ENCODE measurements around the gene RHOBTB3.

Gene RHOBTB3

GRCh38 chr5:95779611-95780010 lies 48.5 kb downstream of the RHOBTB3 start:
- no peak overlapping the region for H3K4me3 ChIP-seq (ENCODE audit: control insufficient read depth, low read depth, low read length)
- DNase-seq (ENCODE audit: low read depth) = peak; percentile 21
- TF ChIP-seq, protein P1, sequence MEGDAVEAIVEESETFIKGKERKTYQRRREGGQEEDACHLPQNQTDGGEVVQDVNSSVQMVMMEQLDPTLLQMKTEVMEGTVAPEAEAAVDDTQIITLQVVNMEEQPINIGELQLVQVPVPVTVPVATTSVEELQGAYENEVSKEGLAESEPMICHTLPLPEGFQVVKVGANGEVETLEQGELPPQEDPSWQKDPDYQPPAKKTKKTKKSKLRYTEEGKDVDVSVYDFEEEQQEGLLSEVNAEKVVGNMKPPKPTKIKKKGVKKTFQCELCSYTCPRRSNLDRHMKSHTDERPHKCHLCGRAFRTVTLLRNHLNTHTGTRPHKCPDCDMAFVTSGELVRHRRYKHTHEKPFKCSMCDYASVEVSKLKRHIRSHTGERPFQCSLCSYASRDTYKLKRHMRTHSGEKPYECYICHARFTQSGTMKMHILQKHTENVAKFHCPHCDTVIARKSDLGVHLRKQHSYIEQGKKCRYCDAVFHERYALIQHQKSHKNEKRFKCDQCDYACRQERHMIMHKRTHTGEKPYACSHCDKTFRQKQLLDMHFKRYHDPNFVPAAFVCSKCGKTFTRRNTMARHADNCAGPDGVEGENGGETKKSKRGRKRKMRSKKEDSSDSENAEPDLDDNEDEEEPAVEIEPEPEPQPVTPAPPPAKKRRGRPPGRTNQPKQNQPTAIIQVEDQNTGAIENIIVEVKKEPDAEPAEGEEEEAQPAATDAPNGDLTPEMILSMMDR (conservative IDR thresholded peaks at IDR 0.05; ENCODE audit: control insufficient read depth, insufficient read depth, low read depth, low read length) = no peak

DNA sequence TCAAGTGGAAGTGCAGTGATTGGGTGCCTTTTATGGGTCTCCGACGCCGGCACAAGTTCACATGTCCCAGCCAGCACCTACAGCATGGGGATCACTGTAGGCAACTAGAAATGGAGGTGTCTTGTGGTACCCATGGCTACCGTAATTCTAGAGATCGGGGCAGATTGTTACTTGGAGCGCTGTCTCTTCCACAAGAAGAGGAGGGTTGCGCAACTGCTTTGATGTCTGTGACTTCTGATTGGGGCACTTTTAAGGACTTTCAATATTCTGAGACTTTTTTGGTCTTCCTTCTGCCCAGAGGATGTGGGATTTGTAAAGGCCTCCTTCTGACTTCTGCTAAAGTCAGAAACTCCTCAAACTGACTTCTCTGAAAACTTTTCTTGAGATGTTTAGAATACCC lies 49.5 kb downstream of the RHOBTB3 start:
- DNase-seq (ENCODE audit: low read depth) = peak; percentile 21
- no peak overlapping the region for H3K4me3 ChIP-seq (ENCODE audit: control insufficient read depth, low read depth, low read length)
- TF ChIP-seq, protein P1 (conservative IDR thresholded peaks at IDR 0.05; ENCODE audit: control insufficient read depth, insufficient read depth, low read depth, low read length) = no peak

- H3K4me3 ChIP-seq (ENCODE audit: control insufficient read depth, low read depth, low read length) = no peak overlapping the region
- DNase-seq (ENCODE audit: low read depth) = peak; percentile 84
- TF ChIP-seq, protein P1 (conservative IDR thresholded peaks at IDR 0.05; ENCODE audit: control insufficient read depth, insufficient read depth, low read depth, low read length) = peak; percentile 90
Measured at GRCh38 chr5:95781101-95781583, 50.0 kb downstream of the RHOBTB3 start.

GRCh38 chr5:95782181-95782580 lies 51.0 kb downstream of the RHOBTB3 start:
- TF ChIP-seq, protein P1 (conservative IDR thresholded peaks at IDR 0.05; ENCODE audit: control insufficient read depth, insufficient read depth, low read depth, low read length) = no peak
- DNase-seq (ENCODE audit: low read depth) = no peak
- no peak overlapping the region for H3K4me3 ChIP-seq (ENCODE audit: control insufficient read depth, low read depth, low read length)

DNA sequence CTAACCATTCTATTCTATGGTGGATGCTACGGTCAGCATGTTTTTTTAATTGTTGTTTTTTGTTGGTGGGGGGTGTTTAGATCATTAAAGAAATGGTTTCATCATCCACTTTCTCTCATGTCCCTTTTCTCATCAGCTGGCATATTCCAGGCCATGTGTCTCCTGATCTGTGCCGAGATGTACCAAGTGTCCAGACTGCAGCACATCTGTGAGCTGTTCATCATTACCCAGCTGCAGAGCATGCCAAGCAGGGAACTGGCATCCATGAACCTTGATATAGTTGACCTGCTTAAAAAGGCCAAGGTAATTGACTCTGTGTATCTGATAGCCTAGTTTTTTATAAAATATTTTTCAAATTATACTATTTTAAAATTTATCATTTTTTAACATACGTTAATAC lies 52.5 kb downstream of the RHOBTB3 start:
- no peak overlapping the region for H3K4me3 ChIP-seq (ENCODE audit: control insufficient read depth, low read depth, low read length)
- no peak for DNase-seq (ENCODE audit: low read depth)
- TF ChIP-seq, protein P1 (conservative IDR thresholded peaks at IDR 0.05; ENCODE audit: control insufficient read depth, insufficient read depth, low read depth, low read length) = no peak

DNA sequence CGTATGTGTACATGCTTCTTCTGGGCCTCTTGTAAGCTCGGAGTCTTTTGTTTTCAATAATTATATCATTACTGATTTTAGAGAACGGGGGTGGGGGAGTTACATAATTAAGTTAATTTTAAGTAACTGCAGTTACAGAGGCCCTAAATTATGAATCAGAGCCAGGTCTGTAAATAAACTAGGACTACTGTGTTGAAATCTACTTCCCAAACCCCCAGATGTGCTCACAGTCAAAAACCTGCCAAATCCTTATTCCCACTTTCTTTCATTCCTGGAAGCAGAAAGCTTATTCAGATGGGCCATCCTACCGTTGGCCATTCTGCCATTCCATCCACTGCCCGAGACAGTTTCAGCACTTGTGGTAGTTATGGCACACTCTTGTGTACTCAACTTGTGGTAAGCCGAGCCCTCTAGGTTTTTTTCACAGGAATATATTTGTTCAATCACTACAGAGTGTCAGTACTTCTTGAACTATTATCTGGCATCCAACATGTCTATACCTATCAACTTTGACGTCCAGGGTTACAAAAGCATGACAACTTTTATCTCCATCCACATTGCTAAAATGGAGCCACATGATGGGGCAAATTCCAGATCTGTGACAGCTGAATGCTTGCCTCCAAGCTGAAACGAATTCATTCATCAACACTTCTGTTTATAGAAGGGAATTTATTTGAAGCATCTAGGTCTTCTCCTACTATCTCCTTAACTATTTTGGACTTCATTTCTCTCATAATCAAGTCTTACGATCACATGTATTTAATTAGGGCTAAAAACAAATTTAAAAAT lies 53.6 kb downstream of the RHOBTB3 start:
- DNase-seq (ENCODE audit: low read depth) = peak; percentile 28
- TF ChIP-seq, protein P1 (conservative IDR thresholded peaks at IDR 0.05; ENCODE audit: control insufficient read depth, insufficient read depth, low read depth, low read length) = no peak

More for the DNA sequence above, 53.6 kb downstream of the RHOBTB3 start:
- no peak overlapping the region for H3K4me3 ChIP-seq (ENCODE audit: control insufficient read depth, low read depth, low read length)
